HG03060 (cell line): ENCODE measurements around the gene FAM229B.
"Not testable (repeated sequence)": the region's sequence is repeated elsewhere in the genome, so short reads cannot be mapped to it uniquely, and the experiment has no call there.

Source experiments
- ATAC-seq: cut with Tn5 transposase; IDR thresholded peaks from one replicate; pipeline ENCODE4 v1.9.1; 2021; ENCODE audit warnings: low read depth, moderate number of reproducible peaks; ENCODE audit not compliant: unreplicated experiment

The FAM229B gene, protein sequence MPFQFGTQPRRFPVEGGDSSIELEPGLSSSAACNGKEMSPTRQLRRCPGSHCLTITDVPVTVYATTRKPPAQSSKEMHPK

DNA sequence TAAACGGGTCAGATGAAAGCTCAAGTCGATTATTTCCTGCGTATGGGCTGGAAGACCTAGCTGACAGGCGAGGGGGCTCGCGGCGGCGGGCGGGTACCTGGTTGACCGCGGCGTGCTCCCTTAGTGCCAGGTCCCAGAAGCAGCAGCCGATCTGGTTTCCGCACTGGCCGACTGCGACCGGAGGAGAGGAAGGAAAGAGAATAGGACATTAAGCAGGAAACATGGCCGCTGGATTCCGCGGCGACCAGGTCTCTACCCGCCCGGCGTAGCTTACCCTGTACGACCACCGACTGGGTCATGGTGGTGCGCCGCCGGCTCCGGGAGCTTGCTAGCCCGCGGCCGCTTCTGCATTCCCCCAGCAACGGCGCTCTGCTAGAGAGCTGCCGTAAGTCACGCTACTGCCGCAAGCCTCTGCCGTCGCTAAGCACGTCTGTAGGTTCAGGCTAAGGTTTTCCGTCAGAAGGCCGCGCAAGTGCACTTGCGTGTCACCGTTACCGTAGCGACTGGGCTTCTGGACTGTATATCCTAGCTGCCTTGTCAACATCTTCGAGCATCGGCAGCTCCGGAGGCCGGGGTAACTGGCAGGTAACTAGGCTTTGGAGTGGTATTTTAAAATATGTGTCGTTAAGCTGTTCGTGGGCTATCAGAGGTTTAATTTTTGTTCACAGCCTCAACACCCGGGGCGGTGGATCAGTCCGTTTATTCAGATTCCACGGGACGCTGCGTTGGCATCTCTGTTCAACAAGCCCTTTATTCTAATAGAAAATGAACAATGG is at the start of gene FAM229B, which contains the start of gene TUBE1:
FAM229B (plus strand) TSS at position 456 of the 776 bp plus-strand sequence. CDS start 11,693 bp downstream, outside the sequence.
TUBE1 (minus strand) TSS at position 347 of the 776 bp plus-strand sequence; CDS start at position 299, 48 bp downstream.
- ATAC-seq: peak; percentile 94

DNA sequence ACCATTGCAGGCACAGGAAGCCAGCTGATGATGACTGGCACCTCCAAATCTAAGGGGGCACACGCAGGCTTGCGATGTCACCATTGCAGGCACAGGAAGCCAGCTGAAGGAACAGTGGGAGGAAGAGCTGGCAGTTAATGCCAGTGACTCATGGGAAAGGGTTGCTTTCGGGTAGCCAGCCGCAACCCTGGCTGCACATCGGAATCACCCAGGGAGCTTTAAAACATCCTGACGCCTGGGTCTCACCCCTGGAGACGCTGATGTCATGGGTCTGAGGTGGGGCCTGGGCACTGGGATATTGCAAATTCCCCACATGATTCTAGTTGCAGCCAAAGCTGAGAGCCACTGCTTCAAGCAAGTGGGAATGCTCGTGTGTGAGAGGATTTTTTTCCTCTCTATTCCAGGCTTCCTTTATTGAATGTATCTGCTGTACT is 49.6 kb upstream of the FAM229B start:
- ATAC-seq: no peak

DNA sequence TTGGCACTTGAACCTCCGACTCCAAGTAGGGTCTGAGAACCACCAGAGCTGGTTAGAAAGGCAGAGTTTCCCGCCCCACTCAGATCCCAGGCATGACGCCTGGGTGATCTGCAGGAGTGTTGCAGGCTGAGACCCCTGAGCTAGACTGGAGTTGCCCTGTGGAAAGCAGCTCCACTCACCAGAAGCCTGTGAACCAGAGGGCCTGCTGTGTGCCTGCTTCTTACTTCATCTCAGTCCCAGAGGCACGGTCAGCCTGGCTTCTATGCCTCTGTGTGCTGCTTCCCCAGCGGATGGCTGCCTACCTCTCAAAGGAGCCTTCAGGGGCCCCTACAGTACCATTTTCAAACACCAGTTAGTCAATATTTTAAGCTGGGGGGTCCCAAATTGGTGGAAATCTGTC is 49.1 kb upstream of the FAM229B start:
- ATAC-seq: no peak

DNA sequence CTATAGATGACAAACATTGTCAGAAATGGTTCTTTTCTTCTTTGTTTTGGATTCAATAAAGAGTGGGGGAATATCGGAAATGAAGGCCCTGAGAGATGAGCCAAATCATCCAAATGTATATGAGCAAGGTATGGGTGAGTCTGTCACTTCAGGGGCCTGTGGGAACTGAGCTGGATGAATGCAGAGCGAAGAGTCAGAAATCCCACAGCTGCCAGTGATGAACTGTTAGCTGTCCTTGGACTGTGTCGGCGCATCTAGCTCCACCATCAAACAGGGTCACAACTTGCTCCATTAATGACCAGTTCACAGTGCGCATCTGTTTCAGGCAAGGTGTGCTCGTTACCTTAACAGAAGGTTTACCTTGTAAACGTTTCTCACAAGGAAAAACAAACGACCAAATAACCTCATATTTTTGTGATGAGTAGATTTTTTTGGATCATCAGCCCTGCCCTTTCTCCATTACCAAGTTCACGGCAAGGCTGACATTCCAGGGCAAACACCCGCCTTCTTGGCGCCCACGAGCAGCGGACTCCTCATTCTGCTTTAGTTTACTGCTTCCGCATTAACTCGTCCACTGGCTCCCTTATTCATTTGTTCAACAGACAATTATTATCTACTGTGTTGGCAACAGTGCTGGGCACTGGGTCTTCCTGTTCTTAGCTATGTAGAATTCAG is 48.5 kb upstream of the FAM229B start:
- ATAC-seq: no peak

DNA sequence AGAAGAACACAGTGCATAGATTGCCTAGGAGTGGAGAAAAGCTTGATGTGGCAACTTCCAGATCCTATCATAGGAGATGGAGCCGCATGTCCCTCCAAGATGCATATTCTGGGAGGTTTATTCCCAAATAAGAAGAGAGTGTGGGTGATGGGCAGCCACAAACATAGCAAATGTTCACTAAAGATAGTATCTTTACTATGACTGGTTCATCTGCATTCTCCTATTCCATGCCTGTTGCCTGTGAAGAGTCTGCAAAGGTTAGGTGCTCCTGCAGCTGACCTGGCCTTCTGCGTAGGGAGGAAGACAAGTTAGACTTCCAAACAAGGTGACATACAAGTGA is 48.0 kb upstream of the FAM229B start:
- ATAC-seq: no peak

DNA sequence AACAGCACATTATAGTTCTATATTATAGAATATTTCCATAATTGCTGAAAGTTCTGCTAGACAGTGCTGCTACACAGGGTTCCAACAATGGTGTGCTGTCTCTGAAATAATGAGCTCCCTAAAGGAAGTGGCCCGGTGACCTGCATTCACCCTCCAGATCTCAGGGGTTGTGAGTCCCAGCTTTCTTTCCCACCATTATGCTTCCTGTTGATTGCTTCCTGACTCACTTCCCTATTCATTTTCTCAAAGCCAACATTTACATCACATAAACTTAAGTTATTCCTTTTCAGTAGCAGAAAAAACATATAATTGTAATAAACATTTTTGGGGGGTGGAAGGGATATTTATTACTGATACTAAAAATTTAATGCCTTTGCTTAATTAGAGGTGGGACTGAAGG is 46.4 kb upstream of the FAM229B start:
- no peak for ATAC-seq

DNA sequence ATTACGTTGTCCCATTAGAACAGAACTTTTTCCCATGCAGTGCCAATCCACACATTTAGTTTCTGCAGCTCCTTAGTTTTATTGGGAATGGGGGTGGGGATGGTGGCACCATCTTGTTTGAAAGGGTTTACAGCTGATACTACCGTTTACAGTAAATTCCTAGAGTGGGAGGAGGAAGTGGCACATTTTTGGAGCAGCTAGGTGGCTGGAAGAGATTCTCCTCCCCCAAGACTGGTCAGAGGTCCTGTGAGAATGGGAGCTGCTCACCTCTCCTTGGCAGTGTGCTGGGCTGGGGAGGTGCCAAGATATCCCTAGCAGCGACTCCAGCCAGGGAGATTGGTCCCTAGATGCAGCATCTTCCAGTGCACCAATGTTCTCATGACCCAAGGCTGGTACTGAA is 45.9 kb upstream of the FAM229B start:
- ATAC-seq: no peak

DNA sequence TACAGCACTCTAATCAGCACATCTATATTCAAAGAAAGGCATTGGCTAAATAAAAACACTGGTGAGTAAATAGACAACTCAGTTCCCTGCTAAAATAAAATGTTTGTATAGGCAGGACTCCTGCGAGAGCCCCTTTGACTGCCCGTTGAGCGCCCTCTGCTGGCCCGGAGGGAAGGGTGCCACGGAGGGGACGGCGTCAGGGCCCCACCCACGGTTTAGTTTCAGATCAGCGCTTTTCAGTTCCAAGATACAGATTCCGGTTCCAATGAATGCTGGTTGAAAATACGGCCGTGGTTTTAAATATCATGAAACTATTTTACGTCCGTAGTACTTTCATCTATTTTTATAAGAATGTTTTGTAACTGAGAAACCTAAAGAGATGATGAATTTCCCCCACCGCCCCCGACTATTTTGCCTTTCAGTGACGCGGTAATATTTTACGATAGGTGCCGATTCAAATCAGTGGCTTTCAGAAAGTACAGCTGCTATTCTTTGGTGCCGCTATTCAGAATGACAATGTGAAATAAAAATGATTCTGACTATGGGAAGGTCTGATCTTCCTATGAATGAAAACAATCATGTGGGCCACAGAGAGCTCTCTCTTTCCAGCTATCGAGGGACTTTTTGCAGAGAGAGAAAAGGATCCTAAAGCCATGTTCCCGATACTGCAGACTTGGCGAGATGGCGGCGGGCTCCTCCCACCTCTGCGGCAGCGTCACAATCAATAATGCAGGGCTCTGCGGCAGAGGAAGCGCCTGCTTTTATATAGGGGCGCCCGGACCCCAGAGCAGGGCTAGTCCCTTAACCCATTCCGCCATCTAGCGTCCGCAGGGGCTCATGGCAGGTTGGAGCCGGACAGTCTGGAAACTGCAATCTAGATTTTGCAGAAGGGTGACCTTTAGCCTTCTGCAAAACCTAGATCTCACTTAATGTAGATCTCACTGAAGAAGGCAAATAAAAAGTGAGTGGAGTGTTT is 44.1 kb upstream of the FAM229B start:
- peak; percentile 89 for ATAC-seq

DNA sequence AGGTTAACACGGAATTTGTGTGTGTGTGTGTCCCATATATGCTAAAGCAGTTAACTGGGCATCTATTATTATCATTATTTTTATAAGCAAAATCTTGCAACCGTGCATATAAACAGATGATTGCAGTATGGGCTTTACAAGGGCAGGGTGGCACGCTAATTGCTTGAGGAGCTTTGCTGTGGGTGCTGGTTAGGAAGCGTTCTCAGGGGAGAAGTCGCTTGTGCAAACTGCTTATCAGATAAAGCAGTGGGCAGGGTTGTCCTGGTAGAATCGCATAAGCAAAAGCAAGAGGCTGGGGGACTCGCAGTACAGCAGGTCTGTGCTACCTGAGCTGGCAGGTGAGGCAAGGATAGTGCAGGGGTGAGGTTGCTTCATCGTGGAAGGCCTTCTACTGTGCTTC is 43.2 kb upstream of the FAM229B start:
- no peak for ATAC-seq

DNA sequence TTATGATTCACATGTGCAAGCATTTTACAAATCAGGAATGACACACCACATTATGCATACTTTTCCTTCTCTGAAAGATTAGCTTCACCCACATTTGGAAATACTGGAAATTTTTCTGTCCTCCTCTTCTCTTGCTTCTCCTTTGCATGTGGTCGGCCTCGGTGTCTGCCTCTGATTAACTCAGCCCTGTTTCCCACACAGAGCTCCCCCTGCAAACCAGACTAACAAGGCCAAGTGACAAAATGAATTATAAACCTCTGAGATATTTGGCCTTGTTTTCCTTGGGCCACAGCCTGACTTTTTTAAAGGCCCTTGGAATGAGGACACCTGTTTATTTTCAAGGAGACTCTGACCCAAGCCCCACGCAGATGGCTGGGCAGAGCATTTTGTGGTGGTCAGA is 42.5 kb upstream of the FAM229B start:
- ATAC-seq: no peak

DNA sequence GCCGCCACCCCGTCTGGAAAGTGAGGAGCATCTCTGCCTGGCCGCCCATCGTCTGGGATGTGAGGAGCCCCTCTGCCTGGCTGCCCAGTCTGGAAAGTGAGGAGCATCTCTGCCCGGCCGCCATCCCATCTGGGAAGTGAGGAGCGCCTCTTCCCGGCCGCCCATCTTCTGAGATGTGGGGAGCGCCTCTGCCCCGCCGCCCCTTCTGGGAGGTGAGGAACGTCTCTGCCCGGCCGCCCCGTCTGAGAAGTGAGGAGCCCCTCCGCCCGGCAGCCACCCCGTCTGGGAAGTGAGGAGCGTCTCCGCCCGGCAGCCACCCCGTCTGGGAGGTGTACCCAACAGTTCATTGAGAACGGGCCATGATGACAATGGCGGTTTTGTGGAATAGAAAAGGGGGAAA is 39.9 kb upstream of the FAM229B start:
- not testable (repeated sequence) for ATAC-seq

DNA sequence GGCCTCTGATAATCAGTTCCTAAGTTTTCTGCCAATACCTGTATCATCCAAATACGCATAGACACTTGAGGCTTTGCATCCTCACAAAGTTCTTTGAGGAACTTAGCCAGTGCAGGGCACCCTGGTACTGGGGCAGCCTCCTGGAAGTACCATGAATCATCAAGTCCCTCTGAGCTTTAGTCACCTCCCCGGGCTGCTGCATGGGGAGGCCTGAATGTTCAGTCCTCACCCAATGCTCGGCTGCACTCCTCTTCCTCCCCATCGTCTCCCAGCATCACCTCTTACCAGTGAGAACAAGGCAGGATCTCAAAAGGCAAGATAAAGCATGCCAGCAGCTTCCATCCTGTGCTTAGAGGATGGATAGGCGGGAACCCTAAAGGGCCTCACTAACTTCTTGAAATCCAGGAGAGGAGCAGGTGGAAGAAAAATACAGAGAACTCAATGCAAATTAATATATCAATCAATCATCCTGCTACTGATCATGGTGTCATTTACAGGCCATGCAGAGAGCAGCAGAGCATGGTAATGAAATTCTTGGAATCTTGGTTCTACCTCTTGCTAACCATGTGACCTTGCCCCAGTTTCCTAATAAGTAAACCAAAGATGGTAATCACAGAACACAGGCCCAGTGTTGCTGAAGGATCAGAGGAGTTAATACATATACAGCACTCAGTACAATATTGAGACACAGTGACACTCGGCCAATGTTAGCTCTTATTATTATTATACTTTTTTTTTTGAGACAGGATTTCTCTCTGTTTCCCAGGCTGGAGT is 38.2 kb upstream of the FAM229B start:
- ATAC-seq: no peak

DNA sequence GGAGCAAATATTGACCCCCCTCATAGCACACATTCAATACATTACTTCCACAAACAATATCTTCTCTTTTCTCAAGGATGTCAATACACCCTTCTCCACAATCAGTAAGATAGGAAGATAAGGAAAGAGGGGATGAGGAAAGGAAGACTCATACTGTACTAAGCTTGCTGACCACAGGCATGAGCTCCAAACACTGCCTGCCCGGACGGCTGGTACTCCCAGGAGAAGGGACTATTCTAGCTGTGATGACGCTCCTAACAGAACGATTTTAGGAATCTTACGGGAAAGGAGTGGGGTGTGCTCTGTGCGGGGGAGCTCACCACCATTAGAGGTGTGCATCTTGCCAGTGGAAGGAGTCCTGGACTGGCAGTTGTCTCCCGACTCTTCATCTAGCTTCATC is 37.4 kb upstream of the FAM229B start:
- ATAC-seq: no peak

DNA sequence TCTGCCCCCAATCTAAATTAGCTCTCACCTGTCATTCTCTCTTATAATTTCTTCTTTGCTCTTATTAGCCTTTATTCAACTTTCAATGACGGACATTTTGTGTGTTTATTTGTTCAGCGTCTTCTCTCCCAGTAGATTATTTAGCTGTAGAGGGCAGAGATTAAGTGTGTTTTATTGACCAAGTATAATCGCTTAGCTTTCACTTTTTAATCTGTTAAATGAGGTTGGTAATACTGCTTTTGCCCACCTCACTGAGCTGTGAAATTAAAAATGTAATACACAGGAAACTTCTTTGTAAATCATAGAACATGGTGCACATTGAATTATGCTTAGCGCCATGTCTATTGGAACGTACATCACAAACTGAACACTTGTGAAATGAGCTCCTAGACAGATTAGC is 37.0 kb upstream of the FAM229B start:
- no peak for ATAC-seq

DNA sequence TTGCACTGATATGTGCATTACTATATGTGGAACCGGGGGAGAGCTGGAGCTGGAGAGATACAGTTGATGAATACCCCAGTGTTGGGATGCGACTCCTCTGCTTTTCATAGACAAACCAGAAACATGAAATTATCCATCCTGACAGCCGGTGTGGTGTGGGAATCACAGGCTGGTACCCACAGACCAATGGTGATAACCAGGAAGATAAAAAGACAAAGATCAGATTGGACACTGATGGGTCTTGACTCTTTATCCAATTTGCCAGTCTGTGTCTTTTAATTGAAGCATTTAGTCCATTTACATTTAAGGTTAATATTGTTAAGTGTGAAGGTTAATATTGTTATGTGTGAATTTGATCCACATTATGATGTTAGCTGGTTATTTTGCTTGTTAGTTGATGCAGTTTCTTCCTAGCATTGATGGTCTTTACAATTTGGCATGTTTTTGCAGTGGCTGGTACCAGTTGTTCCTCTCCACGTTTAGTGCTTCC is 36.1 kb upstream of the FAM229B start:
- ATAC-seq: not testable (repeated sequence)

DNA sequence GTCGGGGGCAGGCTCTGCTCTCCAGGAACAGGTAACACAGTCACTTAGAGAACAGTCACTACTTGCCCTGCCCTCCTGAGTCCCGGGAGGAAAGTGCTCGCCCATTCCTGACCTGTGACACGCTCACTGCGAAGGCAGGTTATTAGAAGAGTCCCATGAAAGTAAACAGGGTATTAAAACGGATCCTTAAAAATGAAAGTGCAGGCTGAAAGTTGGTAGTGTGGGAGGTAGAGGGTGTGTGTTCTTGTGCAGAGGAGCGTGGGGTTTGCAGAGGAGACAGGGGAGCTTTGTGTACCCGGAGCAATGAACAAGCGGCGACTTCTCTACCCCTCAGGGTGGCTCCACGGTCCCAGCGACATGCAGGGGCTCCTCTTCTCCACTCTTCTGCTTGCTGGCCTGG is 33.4 kb upstream of the FAM229B start, which contains the start of gene CCN6:
CCN6 (plus strand) TSS at position 104 of the 400 bp plus-strand sequence; CDS start at position 358, 254 bp downstream.
- no peak for ATAC-seq

DNA sequence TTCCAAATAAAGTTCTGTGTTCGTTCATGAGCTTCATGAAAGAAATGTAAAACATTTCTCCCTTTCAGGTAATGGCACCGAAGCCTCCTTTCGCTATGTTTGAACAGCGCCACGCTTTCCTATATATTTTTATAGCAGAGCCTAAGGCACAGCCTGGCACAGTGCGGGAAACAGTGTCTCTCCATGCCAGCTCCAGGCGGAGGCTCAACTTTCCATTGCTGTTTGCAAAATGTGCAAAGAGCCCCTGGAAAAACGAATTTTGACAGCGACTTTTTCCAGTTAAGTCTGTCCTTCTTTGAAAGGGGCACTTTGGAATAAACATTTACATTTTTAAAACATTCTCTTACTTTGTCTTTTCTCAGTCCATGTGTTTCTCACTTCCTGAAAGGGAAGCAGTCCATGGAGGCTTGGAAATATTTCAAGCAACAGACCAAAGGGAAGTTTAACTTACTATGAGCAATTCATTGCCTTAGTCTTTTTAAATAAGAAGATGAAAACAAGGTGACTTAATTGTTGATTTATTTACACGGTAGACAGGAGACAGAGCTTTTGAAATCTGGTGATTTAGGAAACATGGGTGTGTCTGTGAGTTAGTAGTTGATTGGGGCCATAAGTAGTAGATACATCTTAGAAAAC is 32.7 kb upstream of the FAM229B start:
- no peak for ATAC-seq

DNA sequence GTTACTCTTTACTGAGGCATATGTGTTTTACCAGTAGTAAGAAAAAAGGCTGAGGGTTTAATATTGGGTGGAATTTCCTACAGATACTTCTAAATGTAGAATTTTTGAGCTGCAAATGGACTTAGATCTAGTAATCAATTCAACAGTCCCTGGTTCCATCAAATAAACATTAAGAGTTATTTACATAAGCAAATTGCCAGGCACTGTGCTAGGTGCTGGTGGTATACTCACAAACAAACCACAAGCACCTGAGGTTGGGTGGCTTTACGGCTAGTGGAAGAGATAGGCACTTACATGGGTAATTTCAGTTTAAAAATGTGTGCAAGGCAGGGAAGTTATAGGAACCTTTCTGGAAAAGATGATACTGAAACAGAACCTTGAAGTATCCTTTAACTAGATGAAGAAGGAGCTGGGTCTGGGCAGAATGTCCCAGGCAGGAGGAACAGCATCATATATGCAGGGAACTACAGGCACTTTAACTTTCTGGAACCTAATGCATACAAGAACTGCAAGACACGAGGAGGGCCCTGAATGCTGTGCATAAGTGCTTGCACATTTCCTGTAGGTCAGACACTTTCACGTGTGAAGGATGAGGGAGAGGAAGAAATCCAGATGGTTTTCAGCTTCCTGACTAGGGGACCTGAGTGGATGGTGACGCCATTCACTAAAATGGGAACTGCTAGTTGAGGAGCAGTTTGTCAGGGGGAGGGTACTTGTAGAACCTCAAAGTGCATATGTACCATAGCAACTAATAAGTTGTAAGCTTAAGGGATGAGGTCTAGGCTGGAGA is 29.0 kb upstream of the FAM229B start:
- ATAC-seq: no peak
